Stimulated activated CD8-positive, alpha-beta memory T cell treated with anti-CD3 and anti-CD28 coated beads, Interleukin-15, amount 100 ng/mL, for 48 hours (primary cell): Measurements from ENCODE around the gene GJB1.
"Not testable (repeated sequence)": the region's sequence is repeated elsewhere in the genome, so short reads cannot be mapped to it uniquely, and the experiment has no call there.

Experiments used
- DNase-seq, 2 donors: peaks; one replicate each; pipeline ENCODE4 v3.0.0-alpha.2; 2020; ENCODE audit warnings: low read depth in 2 of 2

The GJB1 gene

GRCh38 chrX:71254092-71254963 is 31.3 kb downstream of the GJB1 start, which contains the start of gene ZMYM3:
TSS of gene ZMYM3 (minus strand) at chrX:71254140. CDS start at chrX:71253255, 885 bp downstream.
- peak; percentile 65 to 76 for DNase-seq

- DNase-seq = no peak
These were observed 33.0 kb downstream of the GJB1 start for GRCh38 chrX:71256051-71256450.

GRCh38 chrX:71256856-71257255 is 33.8 kb downstream of the GJB1 start:
- DNase-seq = no peak

GRCh38 chrX:71268624-71269023 is 45.6 kb downstream of the GJB1 start:
- not testable (repeated sequence) for DNase-seq

GRCh38 chrX:71269801-71270395 is 46.9 kb downstream of the GJB1 start:
- DNase-seq = no peak

- DNase-seq = not testable (repeated sequence)
These were observed 49.3 kb downstream of the GJB1 start for GRCh38 chrX:71272313-71272712.
